IPS-20b (cell line): ENCODE measurements around the gene SLCO4C1.
"Not testable (repeated sequence)": the region's sequence is repeated elsewhere in the genome, so short reads cannot be mapped to it uniquely, and the experiment has no call there.

Experiments used
- H3K27ac ChIP-seq: one replicate; pipeline ENCODE4 v1.5.1; 2013; ENCODE audit warnings: low read length
- H3K27me3 ChIP-seq: 2 replicates; pipeline ENCODE4 v1.6.1; 2013; ENCODE audit warnings: mild to moderate bottlenecking, low read length, inconsistent platforms; ENCODE audit not compliant: insufficient read depth
- H3K36me3 ChIP-seq: 2 replicates; pipeline ENCODE4 v1.6.1; 2013; ENCODE audit warnings: low read depth, mild to moderate bottlenecking, inconsistent platforms, low read length, moderate library complexity; ENCODE audit not compliant: insufficient read depth
- H3K4me1 ChIP-seq: 2 replicates; pipeline ENCODE4 v1.6.1; 2013; ENCODE audit warnings: mild to moderate bottlenecking, control low read depth, inconsistent platforms, low read length, moderate library complexity; ENCODE audit not compliant: insufficient read depth
- H3K4me3 ChIP-seq: 2 replicates; pipeline ENCODE4 v1.5.1; 2013; ENCODE audit warnings: mild to moderate bottlenecking, low read length, inconsistent platforms
- H3K9ac ChIP-seq: 2 replicates; pipeline ENCODE4 v1.6.1; 2013; ENCODE audit warnings: low read depth, mild to moderate bottlenecking, inconsistent platforms, low read length, moderate library complexity
- H3K9me3 ChIP-seq: 2 replicates; pipeline ENCODE4 v1.6.1; 2013; ENCODE audit warnings: mild to moderate bottlenecking, low read depth, low read length, inconsistent platforms; ENCODE audit not compliant: insufficient read depth

The SLCO4C1 gene

GRCh38 chr5:102296178-102296817, at the start of gene SLCO4C1:
TSS of gene SLCO4C1 (minus strand) at chr5:102296284. CDS start at chr5:102296262, 22 bp downstream.
- Histone ChIP-seq H3K9ac (peak within 1 kb of the TSS; percentile 54), H3K27ac (no peak within 1 kb of the TSS), H3K9me3 (no peaks in the 10 kb centered on the region), H3K4me1 (peaks cover 6% of the 10 kb centered on the region; the same call in 1 of the 2 replicates), H3K27me3 (peaks cover 26% of the 10 kb centered on the region), H3K4me3 (peak within 1 kb of the TSS; percentile 80), H3K36me3 (no peaks in the 10 kb centered on the region)

GRCh38 chr5:102341681-102342288, 45.7 kb upstream of the SLCO4C1 start:
- H3K4me1 ChIP-seq, result no peaks in the 10 kb centered on the region

GRCh38 chr5:102324714-102325113, 28.6 kb upstream of the SLCO4C1 start:
- Histone ChIP-seq H3K4me3 (no peak overlapping the region), H3K36me3 (no peaks in the 10 kb centered on the region)

More at GRCh38 chr5:102341681-102342288, 45.7 kb upstream of the SLCO4C1 start:
- Histone ChIP-seq H3K27ac (no peak overlapping the region), H3K4me3 (no peak overlapping the region), H3K27me3 (peaks cover 4% of the 10 kb centered on the region; the same call in 1 of the 2 replicates), H3K9ac (no peak overlapping the region), H3K9me3 (no peaks in the 10 kb centered on the region), H3K36me3 (no peaks in the 10 kb centered on the region)

GRCh38 chr5:102318801-102319200, 22.7 kb upstream of the SLCO4C1 start:
- H3K9me3 ChIP-seq, H3K36me3 ChIP-seq, H3K27ac ChIP-seq, H3K9ac ChIP-seq, H3K4me3 ChIP-seq, H3K27me3 ChIP-seq, H3K4me1 ChIP-seq: not testable (repeated sequence)

More at GRCh38 chr5:102324714-102325113, 28.6 kb upstream of the SLCO4C1 start:
- Histone ChIP-seq H3K9me3 (no peaks in the 10 kb centered on the region), H3K27me3 (no peaks in the 10 kb centered on the region), H3K27ac (no peak overlapping the region), H3K4me1 (no peaks in the 10 kb centered on the region), H3K9ac (no peak overlapping the region)

GRCh38 chr5:102314328-102314727, 18.2 kb upstream of the SLCO4C1 start:
- no peak overlapping the region for H3K27ac ChIP-seq
- H3K9me3 ChIP-seq, result no peaks in the 10 kb centered on the region
- H3K27me3 ChIP-seq, result no peaks in the 10 kb centered on the region
- no peaks in the 10 kb centered on the region for H3K36me3 ChIP-seq
- no peak overlapping the region for H3K9ac ChIP-seq
- H3K4me3 ChIP-seq, result no peak overlapping the region
- no peaks in the 10 kb centered on the region for H3K4me1 ChIP-seq

GRCh38 chr5:102313912-102314311, 17.8 kb upstream of the SLCO4C1 start:
- H3K27ac ChIP-seq, result no peak overlapping the region
- no peaks in the 10 kb centered on the region for H3K4me1 ChIP-seq
- no peaks in the 10 kb centered on the region for H3K36me3 ChIP-seq

GRCh38 chr5:102312586-102313370, 16.7 kb upstream of the SLCO4C1 start:
- no peaks in the 10 kb centered on the region for H3K4me1 ChIP-seq
- H3K27ac ChIP-seq, result no peak overlapping the region
- H3K9ac ChIP-seq, result no peak overlapping the region
- no peak overlapping the region for H3K4me3 ChIP-seq
- H3K27me3 ChIP-seq, result no peaks in the 10 kb centered on the region
- no peaks in the 10 kb centered on the region for H3K9me3 ChIP-seq
- H3K36me3 ChIP-seq, result no peaks in the 10 kb centered on the region

More at GRCh38 chr5:102313912-102314311, 17.8 kb upstream of the SLCO4C1 start:
- H3K27me3 ChIP-seq, result no peaks in the 10 kb centered on the region
- H3K4me3 ChIP-seq, result no peak overlapping the region
- H3K9me3 ChIP-seq, result no peaks in the 10 kb centered on the region
- H3K9ac ChIP-seq, result no peak overlapping the region

- no peak overlapping the region for H3K9ac ChIP-seq
- H3K4me3 ChIP-seq, result no peak overlapping the region
- no peaks in the 10 kb centered on the region for H3K4me1 ChIP-seq
- no peaks in the 10 kb centered on the region for H3K27me3 ChIP-seq
- H3K36me3 ChIP-seq, result no peaks in the 10 kb centered on the region
- no peak overlapping the region for H3K27ac ChIP-seq
- H3K9me3 ChIP-seq, result no peaks in the 10 kb centered on the region; the same call in 1 of the 2 replicates
Observed at GRCh38 chr5:102309586-102309985, 13.5 kb upstream of the SLCO4C1 start.

GRCh38 chr5:102307232-102307631, 11.1 kb upstream of the SLCO4C1 start:
- no peak overlapping the region for H3K4me3 ChIP-seq
- no peaks in the 10 kb centered on the region for H3K27me3 ChIP-seq
- no peaks in the 10 kb centered on the region; the same call in 1 of the 2 replicates for H3K9me3 ChIP-seq
- H3K36me3 ChIP-seq, result no peaks in the 10 kb centered on the region
- no peak overlapping the region for H3K27ac ChIP-seq
- no peak overlapping the region for H3K9ac ChIP-seq
- no peaks in the 10 kb centered on the region for H3K4me1 ChIP-seq

- no peak overlapping the region for H3K27ac ChIP-seq
- no peaks in the 10 kb centered on the region for H3K4me1 ChIP-seq
- H3K4me3 ChIP-seq, result no peak overlapping the region
- H3K36me3 ChIP-seq, result no peaks in the 10 kb centered on the region
- H3K9me3 ChIP-seq, result no peaks in the 10 kb centered on the region; the same call in 1 of the 2 replicates
- no peaks in the 10 kb centered on the region for H3K27me3 ChIP-seq
- H3K9ac ChIP-seq, result no peak overlapping the region
Observed at GRCh38 chr5:102306121-102306520, 10.0 kb upstream of the SLCO4C1 start.

- Histone ChIP-seq H3K4me1 (peaks cover 6% of the 10 kb centered on the region; the same call in 1 of the 2 replicates), H3K4me3 (peak overlapping the region; percentile 80), H3K9ac (peak overlapping the region; percentile 54; the same call in 1 of the 2 replicates), H3K9me3 (no peaks in the 10 kb centered on the region), H3K36me3 (no peaks in the 10 kb centered on the region), H3K27ac (no peak overlapping the region), H3K27me3 (peaks cover 26% of the 10 kb centered on the region)
Observed at GRCh38 chr5:102295534-102296177, 428 bp downstream of the SLCO4C1 start.
